Measurements from ENCODE around the gene ZNF146.
"Not testable (repeated sequence)": the region's sequence is repeated elsewhere in the genome, so short reads cannot be mapped to it uniquely, and the experiment has no call there.

Gene ZNF146

DNA sequence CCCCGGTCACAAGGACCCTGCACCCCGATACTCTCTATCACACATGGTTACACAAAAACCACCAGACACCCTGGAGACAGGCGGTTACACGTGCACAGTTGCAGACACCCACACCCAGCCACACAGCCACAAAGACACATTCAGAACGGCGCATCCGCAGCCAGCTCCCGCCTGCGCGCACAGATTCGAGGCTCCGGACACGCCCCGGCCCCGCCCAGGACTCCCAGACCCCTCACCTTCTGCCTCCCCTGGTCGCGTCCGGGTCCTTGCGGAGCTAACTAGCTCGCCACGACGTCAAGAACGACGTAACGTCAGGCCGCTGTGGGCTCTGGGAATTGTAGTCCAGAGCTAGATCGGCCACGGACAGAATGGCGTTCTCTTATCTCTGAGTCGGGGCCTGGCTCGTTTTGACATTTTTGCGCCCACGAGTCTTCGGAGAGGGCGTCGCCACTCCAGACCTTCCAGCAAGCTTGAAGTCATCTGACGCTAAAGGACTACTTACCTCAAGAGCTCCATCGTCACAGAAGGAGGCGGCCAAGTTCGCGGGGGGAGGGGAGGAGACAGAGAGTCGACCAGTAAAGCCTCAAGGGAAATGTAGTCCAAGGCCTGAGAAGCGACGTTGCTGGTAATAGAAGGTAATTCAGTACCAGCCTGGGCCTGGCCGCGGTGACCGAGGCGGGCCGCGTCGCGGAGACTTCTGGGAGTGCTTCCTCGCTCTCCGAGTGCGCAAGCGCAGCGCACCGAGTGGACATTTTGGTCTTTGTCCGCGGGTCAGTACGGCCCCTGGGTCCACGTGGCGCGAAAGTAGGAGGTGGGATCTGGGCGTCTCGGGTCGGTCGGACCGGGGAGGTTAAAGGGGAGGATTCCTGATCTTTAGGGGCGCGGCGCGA, at the start of gene ZNF146, which contains the start of gene ZNF565:
Gene ZNF146 (plus strand): TSS at position 721 of the 890 bp plus-strand sequence. CDS start 21,335 bp downstream, outside the sequence.
Gene ZNF565 (minus strand): TSS at position 280 of the 890 bp plus-strand sequence. CDS start 12,680 bp downstream, outside the sequence.
- peak; percentile 98 for DNase-seq

DNA sequence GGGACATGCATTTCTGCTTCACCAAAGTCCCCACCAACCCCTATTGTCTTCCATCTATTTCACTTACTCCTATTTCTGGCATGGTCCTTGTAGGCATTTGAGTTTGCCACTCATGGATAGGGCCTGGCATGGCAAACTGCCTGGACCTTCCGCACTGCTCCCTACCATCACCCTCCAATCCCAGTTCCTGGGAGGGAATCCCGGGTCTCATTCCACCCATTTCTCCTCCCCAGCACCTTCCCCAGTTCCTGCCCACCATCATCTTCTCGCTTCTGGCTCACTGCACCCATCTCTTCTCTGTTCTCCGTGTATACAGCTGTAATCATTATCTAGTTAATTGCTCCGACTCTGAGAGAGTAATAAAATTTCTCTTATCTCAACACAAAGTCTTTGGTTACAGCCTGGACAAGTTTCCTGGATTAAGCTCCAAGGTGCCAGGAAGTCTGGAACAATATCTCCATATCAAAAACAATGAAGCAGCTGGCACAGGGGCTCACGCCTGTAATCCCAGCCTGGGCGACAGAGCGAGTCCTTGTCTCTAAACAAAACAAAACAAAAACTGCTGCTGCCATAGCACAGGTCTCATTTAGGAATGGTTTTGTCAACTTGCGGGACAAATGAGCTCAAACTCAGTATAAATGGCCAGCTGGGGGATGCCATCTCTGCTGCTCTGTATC, 45.7 kb upstream of the ZNF146 start:
- DNase-seq: no peak

DNA sequence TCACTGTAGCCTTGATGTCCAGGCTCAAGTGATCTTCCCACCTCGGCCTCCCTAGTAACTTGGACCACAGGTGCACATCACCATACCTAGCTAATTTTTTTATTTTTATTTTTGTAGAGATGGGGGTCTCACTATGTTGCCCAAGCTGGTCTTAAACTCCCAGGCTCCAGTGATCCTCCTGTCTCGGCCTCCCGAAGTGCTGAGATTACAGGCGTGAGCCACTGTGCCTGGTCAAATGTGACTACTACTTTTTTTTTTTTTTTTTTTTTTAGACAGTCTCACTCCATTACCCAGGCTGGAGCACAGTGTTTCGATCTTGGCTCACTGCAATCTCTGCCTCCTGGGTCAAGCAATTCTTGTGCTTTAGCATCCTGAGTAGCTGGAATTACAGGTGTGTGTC, 42.1 kb upstream of the ZNF146 start:
- DNase-seq: no peak

DNA sequence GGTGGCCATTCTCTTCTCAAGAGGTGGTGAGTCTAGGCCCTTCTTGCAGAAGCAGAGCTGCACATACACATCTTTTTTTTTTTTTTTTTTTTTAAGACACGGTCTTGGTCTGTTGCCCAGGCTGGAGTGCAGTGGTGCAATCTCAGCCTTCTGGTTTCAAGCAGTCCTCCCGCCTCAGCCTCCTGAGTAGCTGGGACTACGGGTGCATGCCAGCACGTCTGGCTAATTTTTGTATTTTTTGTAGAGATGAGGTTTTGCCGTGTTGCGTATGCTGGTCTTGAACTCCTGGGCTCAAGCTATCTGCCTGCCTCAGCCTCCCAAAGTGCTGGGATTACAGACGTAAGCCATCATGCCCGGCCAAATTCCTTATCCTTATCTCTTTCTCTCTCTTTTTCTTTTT, 41.1 kb upstream of the ZNF146 start:
- DNase-seq: not testable (repeated sequence)

DNA sequence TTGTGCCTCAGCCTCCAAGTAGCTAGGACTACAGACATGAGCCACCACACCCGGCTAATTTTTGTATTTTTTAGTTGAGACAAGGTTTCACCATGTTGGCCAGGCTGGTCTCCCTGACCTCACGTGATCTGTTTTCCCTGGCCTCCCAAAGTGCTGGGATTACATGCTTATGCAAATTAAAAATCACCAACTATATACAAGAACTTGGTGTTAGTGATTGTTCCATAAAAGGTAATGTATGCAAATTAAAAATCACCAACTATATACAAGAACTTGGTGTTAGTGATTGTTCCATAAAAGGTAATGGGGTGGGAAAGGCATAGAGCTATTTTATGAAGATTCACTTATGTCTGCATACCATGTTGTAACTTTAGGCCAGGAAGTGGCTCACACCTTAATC, 35.8 kb upstream of the ZNF146 start:
- DNase-seq: not testable (repeated sequence)

DNA sequence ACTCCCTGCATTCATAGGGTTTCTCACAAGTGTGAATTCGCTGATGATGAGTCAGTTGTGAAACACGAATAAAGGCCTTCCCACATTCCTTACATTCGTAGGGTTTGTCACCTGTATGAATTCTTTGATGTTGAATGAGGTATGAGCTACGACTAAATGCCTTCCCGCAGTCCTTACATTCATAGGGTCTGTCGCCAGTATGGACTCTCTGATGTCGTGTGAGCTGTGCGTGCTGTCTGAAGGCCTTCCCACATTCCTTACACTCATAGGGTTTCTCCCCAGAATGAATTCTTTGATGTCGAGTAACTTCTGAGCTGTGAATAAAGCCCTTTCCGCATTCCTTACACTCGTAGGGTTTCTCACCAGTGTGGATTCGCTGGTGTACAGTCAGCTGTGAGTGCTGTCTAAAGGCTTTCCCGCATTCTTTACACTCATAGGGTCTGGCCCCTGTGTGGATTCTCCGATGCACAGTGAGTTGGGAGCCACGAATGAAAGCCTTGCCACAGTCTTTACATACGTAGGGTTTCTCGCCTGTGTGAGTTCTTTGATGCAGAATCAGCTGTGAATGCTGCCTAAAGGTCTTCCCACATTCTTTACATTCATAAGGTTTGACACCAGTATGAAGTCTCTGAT, 32.2 kb upstream of the ZNF146 start:
- no peak for DNase-seq

DNA sequence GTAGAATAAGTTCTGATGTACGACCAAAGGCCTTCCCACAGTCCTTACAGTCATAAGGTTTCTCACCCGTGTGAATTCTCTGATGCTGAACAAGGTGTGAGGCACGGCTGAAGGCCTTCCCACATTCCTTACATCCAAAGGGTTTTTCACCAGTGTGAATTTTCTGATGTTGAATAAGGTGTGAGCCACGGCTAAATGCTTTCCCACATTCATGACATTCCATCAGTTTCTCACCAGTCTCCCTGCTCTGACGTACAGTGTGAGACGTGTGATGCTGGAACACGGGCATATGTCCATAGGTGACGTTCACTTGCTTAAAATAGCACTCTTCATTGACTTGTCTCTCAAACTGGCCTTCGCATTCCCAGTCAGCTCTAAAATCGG, 31.7 kb upstream of the ZNF146 start:
- no peak for DNase-seq

DNA sequence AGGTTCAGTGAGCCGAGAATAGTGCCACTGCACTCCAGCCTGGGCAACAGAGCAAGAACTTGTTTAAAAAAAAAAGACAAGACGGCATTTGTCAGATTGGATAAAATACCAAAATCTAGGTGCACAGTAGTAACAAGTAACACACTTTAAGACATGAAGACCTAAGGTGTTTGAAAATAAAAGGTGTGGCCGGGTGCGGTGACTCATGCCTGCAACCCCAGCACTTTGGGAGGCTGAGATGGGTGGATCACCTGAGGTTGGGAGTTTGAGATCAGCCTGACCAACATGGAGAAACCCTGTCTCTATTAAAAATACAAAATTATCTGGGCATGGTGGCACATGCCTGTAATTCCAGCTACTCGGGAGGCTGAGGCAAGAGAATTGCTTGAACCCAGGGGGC, 28.2 kb upstream of the ZNF146 start:
- DNase-seq: not testable (repeated sequence)

DNA sequence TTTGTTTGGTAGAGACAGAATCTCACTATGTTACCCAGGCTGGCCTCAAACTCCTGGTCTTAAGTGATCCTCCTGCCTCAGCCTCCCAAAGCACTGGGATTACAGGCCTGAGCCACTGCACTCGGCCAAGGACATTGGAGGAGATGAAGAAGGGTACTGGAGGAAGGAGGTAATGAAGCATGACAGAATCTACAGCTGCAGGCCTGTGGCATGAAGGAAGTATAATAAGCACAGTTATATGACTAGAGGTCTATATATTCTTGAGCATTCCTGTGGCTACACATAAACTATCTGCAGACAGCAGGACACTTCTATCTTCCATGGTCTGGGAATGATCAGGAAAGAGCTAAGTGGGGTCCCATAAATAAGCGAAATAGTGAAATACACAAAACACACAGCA, 18.7 kb upstream of the ZNF146 start:
- no peak for DNase-seq

DNA sequence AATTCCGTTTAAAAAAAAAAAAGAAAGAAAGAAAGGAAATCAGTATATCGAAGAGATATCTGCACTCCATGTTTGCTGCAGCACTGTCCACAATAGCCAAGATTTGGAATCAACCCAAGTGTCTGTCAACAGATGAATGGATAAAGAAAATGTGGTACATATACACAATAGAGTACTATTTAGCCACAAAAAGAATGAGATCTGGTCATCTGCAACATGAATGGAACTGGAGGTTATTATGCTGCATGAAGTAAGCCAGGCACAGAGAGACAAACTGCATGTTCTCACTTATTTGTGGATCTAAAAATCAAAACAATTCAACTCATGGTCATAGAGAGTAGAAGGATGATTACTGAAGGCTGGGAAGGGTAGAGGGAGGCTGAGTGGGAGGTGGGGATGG, 16.8 kb upstream of the ZNF146 start:
- DNase-seq: no peak

DNA sequence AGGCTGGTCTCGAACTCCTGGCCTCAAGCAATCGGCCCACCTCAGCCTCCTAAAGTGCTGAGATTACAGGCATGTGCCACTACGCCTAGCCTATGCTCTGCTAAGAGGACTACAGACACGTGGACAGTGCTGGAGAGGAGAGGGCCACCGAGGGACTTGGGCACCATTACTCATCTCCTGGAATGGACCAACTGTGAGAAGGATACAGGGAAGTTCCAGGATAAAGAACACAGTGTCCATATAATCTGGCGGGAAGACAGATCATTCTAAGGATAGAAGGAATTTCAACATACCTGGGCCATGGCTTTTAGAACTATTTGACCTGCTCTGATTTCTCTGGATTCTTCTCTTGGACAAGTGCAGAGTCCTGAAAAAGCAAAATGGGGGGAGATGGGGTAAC, 13.2 kb upstream of the ZNF146 start:
- DNase-seq: no peak

DNA sequence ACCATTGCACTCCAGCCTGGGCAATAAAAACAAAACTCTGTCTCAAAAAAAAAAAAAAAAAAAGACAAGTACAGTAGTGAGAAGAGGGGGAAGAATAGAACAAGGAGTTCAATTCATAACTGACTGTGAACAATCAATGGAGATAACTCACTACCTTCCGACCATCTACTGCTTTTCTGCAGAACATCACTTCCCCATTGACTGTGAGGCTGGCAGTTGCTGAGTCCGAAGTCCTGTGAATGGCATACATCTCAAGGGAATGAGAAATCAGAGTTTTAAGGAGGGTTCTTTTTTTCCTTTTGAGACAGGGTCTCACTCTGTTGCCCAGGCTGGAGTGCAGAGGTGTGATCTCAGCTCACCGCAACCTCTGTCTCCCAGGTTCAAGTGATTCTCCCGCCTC, 11.6 kb upstream of the ZNF146 start:
- no peak for DNase-seq

DNA sequence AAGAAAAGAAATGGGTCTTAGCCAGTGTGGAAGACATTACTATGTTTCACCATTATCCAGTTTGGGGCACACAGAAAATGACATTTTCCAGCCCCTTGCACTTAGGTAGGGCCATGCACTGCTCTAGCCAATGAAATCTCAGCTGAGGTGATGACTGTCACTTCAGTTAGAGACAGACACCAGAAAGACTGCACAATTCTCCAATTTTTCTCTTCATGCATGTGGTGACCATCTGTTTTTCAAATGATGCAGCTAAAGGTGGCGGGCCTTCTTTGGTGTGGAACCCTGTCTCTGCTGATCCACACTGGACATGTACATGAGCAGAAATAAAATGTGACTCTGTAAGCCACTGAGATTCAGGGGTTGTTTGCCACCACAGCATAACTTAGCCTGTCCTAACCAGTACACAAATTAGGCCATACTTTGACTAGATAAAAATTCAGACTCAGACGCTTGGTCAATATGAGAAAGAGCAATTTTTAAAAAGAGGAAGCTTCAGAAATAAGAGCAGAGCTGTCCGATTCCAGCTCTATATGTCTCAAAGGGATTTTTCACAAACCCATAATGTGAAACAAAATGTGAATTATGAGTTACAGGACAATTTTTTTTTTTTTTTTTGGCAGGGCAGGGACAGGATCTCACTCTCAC, 7.2 kb upstream of the ZNF146 start:
- no peak for DNase-seq

DNA sequence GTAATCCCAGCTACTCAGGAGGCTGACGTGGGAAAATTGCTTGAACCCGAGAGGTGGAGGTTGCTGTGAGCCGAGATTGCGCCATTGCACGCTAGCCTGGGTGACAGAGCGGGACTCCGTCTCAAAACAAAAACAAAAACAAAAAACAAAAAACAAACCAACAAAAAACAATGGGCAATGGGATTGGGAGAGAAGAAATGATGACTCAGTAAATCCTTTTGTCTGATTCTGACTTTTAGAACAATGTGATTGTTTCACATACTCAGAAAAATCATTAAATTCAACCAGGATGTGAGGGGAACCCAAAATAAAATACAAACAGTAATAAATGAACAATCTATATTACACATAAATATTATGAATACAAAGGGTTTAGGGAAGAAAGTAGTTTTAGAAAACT, 5.5 kb upstream of the ZNF146 start:
- no peak for DNase-seq

DNA sequence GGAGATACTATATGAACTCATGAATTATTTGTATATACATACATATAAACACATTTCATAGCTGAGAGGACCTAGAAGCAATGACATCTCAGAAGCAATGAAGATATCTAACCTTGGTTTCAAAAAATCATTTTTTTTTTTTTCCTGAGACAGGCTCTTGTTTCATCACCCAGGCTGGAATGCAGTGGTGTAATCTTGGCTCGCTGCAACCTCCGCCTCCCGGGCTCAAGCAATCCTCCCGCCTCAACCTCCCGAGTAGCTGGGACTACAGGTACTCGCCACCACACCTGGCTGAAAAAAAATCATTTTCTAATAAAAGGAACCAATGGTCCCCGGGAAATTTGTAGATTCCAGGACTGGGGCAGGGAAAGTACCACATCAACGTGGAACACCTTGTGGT, 4.4 kb upstream of the ZNF146 start:
- DNase-seq: no peak

DNA sequence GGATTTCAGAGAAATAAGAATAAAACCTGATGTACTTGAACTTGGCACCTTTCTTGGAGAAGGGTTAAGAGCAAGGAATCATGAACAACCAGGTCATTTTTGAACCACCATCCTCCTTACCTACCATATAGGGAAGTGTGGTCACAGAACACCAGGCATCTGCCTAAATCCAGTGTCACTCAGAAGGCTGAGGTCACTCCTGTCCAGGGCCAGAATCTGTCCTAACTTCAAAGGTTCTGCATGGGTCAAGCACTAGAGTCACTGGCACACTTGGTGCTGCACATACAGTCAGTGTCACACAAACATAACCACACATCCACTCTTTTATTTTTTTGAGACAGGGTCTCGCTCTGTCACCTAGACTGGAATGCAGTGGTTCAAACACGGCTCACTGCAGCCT, 2.0 kb upstream of the ZNF146 start:
- no peak for DNase-seq

DNA sequence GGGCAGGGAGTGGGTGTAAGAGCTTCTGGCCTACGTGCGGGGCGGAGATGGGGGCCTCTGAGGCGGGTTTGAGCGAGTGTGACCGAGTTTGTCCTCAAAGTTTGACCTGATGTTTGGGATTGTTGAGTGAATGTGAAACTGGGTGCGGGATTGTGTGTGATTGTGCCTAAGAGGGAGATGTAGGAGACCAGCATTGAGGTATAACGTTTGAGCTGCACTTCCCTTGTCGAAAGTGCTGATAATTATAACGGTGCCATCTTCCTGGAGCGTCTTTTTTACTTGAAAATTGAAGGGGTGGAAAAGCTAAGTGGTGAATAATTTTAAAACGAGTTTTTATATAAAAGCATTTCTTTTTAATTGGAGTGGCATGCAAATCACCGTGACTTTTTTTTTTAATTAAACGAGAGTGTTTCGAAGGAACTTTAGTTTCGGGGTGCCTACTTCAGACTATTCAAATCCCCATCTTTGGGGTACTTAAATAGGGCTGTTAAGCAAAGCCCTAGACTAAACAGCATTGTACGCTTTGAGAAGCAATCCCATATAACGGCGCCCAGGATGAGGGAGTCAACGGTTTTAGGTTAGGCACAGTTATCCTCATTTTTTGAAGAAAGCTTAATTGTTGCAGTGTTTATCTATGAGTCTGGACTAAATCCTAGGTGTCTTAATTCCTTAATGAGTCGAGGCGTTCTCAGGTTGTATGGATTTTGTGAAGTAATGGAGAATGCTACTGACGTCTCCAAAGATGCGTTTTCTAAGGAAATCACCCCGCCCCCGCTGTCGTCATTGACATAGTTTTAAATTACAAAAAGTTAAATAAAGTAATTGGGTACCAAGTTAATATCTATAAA, 594 bp downstream of the ZNF146 start:
- peak; percentile 8 for DNase-seq

DNA sequence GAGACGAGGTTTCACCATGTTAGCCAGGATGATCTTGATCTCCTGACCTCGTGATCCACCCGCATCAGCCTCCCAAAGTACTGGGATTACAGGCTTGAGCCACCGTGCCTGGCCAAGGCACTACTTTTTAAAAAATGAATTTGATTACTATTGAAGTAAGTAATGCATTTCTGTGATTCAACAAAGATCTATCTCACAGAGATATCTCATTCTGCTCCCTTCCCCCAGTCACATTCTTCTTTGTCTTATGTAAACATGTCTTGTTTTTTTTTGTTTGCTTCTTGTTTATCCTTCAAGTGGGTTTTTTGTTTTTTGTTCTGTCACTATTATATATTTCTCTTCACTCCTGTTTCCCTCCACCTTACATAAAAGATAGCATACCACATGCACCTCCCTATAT, 6.6 kb downstream of the ZNF146 start:
- DNase-seq: no peak

DNA sequence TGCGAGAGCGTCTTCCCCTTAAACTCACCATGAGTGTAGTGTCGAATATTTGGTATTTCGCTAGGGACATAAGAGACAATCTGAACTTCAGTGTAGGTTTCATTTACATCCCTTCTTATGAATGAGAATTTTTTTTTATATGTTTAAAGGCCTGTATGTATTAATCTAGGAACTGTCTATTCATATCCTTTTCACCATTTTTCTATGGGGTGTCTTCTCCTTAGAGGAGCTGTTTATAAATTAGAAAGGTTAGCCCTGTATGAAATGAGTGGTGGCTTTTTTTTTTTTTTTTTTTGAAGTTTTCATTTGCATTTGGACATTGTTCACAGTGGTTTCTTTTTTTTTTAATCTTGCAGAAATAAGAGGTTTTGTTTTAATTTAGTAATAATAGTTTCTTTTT, 7.6 kb downstream of the ZNF146 start:
- no peak for DNase-seq

DNA sequence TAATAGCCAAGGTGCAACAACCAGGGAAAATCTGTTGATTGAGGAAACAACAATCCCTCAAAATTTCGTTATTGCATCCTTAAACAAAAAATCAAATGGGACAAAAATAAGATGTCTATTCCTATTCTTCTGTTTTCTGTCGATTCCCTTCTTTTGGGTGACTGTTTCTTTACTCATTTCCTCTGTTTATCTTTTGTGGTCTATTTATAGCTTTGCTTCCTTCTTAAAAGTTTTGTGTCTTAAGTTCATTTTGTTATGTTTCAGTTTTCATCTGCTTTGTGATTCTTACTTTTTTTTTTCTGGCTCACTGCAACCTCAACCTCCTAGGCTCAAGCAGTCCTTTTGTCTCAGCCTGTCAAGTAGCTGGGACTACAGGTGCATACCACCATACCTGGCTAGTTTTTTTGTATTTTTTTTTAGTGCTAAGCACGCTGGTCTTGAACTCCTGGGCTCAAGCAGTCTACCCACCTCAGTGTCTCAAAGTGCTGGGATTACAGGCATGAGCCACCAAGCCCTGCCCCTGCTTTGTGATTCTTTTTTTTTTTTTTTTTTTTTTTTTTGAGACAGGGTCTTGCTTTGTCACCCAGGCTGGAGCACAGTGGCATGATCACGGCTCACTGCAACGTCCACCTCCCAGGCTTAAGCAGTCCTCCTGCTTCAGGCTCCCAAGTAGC, 10.4 kb downstream of the ZNF146 start:
- no peak for DNase-seq

DNA sequence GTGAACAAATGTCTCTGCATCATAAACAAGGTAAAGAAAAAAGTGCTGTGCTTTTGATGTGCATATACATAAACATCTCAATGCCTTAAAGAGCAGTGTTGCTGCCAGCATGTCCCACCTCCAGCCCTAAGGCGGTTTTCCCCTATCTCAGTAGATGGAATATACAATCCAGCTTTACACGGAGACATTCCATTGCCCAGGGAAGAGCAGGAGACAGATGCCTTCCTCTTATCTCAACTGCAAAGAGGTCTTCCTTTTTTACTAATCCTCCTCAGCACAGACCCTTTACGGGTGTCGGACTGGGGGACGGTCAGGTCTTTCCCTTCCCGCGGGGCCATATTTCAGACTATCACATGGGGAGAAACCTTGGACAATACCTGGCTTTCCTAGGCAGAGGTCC, 18.7 kb downstream of the ZNF146 start:
- DNase-seq: not testable (repeated sequence)
